ENCODE data around the gene BMP7.

DNA sequence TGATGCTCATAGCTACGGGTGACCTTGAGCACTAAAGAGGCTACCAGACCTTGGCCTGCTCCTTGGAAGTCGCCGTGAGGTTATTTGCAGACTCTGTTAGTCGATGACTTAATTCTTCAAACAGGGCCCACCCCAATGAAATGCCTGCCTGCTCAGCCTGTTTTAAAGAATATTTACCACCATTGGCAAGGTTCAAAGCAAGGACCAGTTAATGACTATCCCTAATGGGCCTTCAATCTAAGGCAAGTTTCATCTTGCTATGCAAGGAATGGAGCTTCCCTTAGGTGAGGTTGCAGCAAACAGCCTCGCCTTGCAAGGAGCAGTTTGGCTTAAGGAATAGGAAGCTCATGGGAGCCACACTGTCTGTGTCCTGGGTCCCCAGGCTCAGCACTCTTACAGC is 40.3 kb upstream of the BMP7 start:
- TF ChIP-seq CTCF (conservative IDR thresholded peaks at IDR 0.05) (no peak), EZH2 (IDR thresholded peaks at IDR 0.05; ENCODE audit: low read depth) (no peak)
